Measurements from ENCODE around the gene ANKH.
A peak's percentile ranks its signal among the peaks of the same experiment; 100 is the strongest.
"Not testable (repeated sequence)": the region's sequence is repeated elsewhere in the genome, so short reads cannot be mapped to it uniquely, and the experiment has no call there.

ANKH gene

DNA sequence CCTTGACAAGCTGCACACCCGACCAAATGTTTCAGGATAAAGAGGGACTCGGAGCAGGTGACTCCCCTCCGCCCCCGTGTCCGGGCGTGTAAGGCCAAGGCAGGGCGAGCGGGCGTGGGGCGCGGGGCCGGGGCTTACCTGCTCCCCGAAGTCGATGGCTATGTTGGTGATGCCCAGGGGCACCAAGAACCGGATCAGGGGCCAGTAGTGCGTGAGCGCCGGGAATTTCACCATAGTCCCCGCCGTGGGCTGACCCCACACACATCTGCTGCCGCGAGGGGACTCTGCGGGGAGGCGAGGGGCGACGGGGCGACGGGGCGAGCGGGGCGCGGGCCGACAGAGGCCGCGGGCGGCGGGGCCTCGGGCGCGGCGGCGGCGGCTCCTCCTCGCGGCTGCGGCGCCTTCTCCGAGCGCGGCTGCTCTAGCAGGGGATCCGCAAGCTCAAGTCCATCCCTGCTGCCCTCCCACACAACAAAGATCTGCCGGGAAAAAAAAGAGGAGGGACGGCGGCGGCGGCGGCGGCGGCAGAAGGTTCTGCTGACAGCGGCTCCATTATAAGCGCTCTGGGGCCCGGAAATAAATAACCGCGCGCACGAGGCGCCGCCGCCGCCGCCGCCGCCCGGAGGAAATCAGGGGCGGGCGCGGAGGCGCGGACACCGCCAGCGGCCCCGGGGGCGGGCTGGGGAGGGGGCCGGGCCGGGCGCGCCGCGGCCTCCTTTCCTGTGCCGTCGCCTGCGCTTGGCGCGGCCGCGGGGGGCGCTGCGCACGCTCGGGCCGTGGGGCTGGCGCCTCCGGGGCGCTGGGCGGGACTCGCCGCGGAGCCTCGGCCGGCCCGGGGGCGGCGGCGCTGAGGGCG is at the start of gene ANKH:
TSS of gene ANKH (minus strand) at position 565 of the 856 bp plus-strand sequence. CDS start at position 234, 331 bp downstream.
- peak; percentile 79 for DNase-seq

- no peak for DNase-seq
Measured at GRCh38 chr5:14920121-14920520, 48.5 kb upstream of the ANKH start.

DNA sequence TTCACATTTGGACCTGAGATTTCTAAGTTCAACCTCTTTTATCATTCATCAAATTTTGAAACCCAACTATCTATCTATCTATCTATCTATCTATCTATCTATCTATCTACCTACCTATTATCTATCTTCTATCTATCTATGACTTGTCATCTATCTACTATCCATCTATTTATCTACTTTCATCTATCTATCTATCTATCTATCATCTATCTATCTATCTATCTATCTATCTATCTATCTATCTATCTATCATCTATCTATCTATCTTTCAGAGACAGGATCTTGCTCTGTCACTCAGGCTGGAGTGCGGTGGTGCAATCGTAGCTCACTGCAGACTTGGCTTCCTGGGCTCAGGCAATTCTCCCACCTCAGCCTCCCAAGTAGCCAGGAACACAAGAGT is 47.5 kb upstream of the ANKH start:
- DNase-seq = not testable (repeated sequence)

DNA sequence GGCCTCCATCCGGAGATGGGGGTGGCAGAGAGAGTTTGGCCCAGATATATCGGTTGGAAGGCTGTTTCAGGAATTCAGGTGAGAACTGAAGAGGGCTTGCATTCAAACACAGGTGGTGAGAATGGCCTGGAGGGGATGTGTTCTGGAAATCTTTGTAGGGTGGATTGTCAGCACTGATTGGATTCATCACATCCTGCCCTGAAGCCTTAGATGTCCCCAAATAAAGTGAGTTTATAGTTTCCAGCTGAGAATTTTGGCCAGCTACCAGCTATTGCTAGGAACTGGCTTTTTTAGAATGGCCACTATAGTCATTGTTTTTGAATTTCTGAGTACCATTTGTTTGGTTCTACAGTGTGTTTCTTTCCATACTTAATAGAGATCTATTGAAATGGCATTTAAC is 46.1 kb upstream of the ANKH start:
- DNase-seq = no peak

DNA sequence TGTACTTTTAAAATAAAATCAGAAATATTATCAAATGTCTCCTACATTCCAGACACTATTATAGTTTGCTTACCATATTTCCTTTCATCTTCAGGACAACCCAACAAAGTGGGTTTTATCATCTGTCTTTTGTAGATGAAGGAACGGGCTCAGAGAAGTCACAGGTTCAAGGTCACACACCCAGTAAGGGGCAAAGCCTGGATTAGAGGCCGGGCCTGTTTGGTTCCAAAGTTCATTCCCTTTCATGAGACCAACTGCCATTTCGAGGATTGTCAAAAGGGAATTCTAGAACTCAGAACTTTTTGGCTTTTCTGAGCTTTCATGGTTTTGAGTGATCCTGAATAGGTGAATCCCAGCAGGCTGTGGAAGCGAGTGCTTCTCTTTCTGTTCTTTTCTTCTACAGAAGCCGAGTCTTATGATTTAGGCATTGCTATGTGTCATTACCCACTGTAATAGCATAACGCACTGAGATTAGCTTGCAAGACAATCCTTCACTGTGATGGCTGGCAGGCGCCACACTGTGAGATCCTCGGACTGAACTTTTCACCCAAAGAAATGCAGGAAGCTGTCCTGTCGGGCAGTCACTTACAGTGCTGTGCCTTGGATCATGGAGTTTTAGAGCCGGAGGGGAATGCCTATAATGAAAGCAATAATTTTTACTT is 43.8 kb upstream of the ANKH start:
- DNase-seq = no peak

- no peak for DNase-seq
Measured at GRCh38 chr5:14914623-14915260, 43.2 kb upstream of the ANKH start.

GRCh38 chr5:14914193-14914592 is 42.6 kb upstream of the ANKH start:
- no peak for DNase-seq

DNA sequence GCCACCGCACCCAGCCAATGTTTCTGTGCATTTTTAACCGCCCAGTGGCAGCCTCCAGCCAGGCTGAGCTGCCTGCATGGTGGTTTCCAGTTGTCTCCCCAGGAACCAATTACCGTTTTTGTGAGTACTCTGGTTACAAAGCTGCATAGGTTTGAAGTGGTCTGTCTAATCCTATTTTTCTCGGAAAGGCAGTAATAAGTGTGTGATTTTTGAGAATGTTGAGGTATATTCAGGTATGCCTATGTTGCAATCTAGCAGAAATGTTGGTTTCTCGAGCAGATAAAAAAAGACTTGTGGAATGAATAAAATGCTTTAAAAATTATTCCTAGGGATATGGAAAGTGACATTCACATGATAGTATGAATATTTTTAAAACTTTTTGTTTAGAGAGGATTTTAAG is 41.5 kb upstream of the ANKH start:
- DNase-seq = no peak

DNA sequence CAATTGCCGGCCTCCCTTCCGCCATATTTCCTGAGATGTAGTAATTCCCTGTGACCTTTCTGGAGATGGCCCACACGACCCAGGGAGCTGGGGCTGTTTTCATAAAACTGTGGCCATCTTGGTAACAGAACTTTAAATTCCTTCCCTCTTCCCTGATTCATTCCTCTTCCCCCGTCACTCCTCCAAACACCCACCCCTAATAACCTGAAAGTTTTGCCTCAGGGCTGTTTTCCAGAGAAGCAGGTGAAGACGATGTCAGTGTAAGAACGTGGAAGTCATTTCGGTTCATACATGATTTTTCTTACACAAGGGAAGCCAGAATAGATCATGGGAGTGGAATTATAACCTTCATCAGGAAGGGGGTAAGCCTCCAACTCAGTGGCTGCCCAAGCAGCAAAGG is 40.6 kb upstream of the ANKH start:
- DNase-seq = no peak

DNA sequence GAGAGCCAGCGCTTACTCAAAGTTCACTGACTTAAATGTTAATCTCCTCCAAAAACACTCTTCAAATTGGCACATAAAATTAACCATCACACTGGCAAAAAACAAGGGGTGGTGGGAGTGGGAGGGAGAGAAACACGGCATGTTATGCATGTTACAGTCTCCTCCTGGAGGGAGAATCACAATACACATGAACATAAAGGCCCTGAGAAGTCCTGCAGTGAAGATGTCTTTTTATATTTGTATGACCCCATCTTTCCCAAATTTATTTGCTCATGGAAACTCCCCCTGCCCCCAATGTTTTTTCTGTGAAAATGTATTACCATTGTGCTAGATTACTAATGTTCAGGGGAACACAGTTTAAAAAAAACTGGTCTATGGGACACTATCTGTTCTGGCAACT is 37.8 kb upstream of the ANKH start:
- no peak for DNase-seq

GRCh38 chr5:14908172-14908571 is 36.6 kb upstream of the ANKH start:
- no peak for DNase-seq

DNA sequence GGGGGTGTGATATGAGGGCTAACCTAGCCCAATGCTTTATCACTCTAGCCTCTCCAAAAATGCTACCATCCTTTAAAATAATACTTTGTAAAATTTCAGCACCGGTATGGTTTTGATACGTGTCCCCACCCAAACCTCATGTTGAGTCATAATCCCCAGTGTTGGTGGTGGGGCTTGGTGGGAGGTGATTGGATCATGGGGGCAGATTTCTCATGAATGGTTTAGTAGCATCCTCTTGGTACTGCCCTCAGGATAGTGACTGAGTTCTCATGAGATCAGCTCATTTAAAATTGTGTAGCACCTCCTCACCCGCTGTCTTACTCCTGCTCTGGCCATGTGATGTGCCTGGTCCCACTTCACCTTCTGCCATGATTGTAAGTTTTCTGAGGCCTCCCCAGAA is 35.0 kb upstream of the ANKH start:
- no peak for DNase-seq

GRCh38 chr5:14902826-14903560 is 31.4 kb upstream of the ANKH start:
- no peak for DNase-seq

- DNase-seq = no peak
Measured at GRCh38 chr5:14901462-14902051, 30.0 kb upstream of the ANKH start.

DNA sequence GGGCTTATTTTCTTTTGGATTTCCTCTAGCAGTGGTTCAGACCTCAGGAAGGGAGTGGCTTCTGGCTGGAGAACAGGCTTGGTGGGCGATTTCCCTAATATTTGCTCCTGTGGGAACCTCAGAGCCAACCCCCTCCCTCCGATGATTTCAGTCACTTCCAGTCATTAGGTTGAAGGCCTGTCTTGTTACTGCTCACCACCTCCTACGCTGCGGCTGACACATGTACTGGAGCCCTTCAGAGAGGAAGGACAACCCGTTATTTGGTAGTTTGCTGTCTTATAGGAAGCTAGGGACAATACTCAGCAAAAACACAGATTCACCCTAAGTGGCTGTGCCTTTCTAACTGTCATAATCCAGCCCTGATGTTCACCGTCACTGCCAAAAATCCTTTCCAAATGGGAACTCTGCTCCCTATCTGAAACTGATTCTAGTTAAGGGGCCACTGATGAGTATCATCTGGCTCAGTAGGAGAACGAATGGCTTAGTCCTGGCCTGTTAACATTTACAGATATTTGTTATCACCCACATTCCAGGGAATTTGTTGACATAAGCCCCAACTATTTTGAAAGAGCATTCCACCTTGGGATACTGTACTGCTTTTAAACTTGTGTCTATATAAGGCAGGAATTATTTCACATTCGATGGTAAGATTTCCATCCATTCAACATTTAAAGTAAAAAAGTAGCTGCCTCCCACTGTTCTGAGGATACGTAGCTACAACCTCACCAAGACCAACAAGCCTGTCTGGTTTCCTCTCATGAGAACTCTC is 29.3 kb upstream of the ANKH start:
- no peak for DNase-seq

DNA sequence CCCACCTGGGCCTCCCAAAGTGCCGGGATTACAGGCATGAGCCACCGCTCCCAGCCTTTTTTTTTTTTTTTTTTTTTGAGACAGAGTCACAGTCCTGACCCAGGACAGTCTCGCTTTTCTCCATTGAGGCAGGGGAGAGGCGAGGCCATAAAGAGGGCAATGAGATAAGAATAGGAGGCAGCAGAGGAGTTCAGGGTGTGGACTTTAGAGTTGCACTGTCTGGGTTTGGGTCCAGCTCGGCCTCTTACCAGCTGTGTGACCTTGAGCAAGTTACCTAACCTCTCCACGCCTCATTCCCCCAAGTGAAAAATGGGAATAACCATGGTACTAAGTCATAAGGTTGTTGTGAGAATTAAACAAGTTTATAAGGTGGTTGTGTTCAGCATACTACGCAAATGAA is 24.6 kb upstream of the ANKH start:
- DNase-seq = no peak

GRCh38 chr5:14895301-14895700 is 23.7 kb upstream of the ANKH start:
- no peak for DNase-seq

- no peak for DNase-seq
Measured at GRCh38 chr5:14894748-14895147, 23.2 kb upstream of the ANKH start.

GRCh38 chr5:14893381-14893780 is 21.8 kb upstream of the ANKH start:
- no peak for DNase-seq

GRCh38 chr5:14890846-14891245 is 19.3 kb upstream of the ANKH start:
- no peak for DNase-seq

DNA sequence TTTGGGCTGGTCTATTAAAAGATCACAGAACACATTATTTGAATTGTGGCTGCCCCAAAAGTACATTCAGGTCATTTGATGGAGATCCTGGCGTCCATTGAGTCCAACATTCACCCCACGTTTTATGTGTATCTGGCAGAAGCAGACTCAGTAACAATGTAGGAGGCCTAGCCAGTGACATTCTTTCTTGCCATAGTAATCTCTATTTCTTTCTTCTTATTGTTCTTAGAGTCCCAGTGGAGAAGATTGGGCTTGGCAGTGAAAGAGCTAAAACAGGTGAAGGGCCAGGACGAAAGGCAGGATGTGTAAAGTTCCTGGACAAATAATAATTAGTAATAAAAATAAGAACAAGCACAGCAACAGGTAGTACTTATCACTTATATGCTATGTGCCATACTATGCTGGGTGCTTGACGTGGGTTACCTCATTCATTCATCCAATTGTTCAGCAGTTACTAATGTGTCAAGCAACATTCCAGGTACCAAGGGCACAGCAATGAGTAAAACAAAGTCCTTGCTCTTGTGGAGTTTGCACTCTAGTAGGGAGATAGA is 12.6 kb upstream of the ANKH start:
- DNase-seq = no peak
